ENCODE data around the gene CSF2RB. TPM values are rescaled to one million over a fixed set of nuclear protein-coding genes. Genes with fewer than 3 reads are reported as not detected.
A peak's percentile ranks its signal among the peaks of the same experiment; 100 is the strongest.

Gene CSF2RB
- total RNA-seq, 1 donor from 2014 or later: 152 TPM

DNA sequence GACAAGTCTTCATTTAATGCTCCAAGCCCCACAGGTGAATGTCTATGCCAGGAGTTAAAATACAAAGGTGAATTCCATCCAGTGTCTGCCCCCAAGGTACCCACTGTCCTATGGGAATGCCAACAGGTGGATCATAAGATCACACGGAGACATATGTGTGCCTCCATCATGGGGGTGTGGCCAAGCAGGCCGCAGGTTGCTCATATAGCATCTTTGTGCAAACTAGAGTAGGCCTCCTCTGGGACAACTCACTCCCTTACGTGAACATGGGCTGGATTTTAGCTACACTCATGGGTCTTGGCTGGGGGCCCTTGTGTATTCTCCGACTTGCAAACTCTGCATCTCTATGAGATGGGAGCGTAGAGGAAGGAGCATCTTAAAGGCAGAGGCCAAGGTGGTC is 45.7 kb upstream of the CSF2RB start:
- Mint-ChIP-seq H3K4me3 (no peak overlapping the region), H3K36me3 (ENCODE audit: low read depth) (peaks cover 91% of the 10 kb centered on the region), H3K9me3 (no peaks in the 10 kb centered on the region), H3K27ac (peak overlapping the region; percentile 59), H3K4me1 (peaks cover 44% of the 10 kb centered on the region), H3K27me3 (no peaks in the 10 kb centered on the region)
- ChIA-PET CTCF (no interaction called here), POLR2A (interaction anchor here (0.8 to 1.9 kb wide), 2 partner anchors 11 to 92 kb away, joined by 3 to 5 read pairs; partner anchors contain the start of gene IFT27)
- TF ChIP-seq, protein P1, sequence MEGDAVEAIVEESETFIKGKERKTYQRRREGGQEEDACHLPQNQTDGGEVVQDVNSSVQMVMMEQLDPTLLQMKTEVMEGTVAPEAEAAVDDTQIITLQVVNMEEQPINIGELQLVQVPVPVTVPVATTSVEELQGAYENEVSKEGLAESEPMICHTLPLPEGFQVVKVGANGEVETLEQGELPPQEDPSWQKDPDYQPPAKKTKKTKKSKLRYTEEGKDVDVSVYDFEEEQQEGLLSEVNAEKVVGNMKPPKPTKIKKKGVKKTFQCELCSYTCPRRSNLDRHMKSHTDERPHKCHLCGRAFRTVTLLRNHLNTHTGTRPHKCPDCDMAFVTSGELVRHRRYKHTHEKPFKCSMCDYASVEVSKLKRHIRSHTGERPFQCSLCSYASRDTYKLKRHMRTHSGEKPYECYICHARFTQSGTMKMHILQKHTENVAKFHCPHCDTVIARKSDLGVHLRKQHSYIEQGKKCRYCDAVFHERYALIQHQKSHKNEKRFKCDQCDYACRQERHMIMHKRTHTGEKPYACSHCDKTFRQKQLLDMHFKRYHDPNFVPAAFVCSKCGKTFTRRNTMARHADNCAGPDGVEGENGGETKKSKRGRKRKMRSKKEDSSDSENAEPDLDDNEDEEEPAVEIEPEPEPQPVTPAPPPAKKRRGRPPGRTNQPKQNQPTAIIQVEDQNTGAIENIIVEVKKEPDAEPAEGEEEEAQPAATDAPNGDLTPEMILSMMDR (IDR thresholded peaks at IDR 0.05): no peak
- intact Hi-C loops (cut with micrococcal nuclease): no loop called here
- ATAC-seq (ENCODE audit: low read depth): no peak
- DNase-seq: no peak

DNA sequence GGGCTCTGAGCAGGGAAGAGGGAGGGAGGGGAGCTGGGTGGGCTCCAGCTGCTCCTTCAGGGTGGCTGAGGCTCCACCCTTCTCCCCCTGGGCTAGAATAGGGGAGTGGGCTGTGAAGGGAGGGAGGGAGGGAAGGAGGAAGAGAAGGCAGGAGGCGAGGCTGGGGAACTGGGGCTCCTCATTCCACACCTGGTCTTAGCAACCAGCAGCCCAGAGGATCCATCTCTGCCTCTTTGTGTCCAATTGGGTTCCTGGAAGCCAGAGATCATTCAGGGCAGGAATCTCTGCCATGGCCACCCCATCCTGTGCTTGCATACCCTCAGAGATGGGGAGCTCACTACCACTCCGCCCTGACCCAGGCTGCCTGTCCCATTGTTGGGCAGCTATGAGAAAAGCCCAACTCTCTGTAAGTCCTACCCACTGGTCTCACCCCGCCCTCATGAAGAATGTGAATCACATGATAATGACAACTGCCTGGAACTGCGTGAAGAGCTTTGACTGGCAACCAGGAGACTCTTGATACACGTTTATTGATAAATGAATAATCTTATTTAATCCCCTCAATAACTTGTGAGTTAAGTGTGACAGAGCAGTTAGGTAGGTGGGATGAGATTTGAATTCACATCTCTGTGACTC is 44.8 kb upstream of the CSF2RB start:
- POLR2A ChIA-PET: no interaction called here

DNA sequence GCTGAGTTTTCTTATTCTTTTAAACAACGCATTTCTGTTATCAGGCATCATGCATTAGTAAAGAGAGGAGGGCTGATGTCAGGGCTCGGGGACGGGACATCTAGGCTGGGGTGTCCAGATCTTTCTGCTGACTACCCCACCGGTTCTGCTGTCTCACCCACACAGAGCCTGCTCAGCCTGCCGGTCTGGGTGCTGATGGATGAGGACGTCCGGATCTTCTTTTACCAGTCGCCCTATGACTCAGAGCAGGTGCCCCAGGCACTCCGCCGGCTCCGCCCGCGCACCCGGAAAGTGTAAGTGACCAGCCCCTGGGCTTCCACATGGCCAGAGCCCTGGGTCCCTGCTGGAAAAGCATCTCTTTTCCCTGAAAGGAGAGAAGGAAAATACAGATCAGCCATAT is 43.2 kb upstream of the CSF2RB start:
- intact Hi-C loops (cut with micrococcal nuclease): no loop called here
- H3K4me1 Mint-ChIP-seq: peaks cover 37% of the 10 kb centered on the region
- peaks cover 93% of the 10 kb centered on the region for H3K36me3 Mint-ChIP-seq (ENCODE audit: low read depth)
- H3K27ac Mint-ChIP-seq: peak overlapping the region; percentile 53
- no peak for ATAC-seq (ENCODE audit: low read depth)
- ChIA-PET CTCF (interaction anchor here (1.6 kb wide), 1 partner anchor 14 kb away, joined by 5 read pairs; no protein-coding TSS in a partner anchor), POLR2A (interaction anchor here (0.6 kb wide), 1 partner anchor 34 kb away, joined by 6 read pairs; no protein-coding TSS in a partner anchor)
- DNase-seq: no peak
- TF ChIP-seq, protein P1 (IDR thresholded peaks at IDR 0.05): no peak
- no peak overlapping the region for H3K4me3 Mint-ChIP-seq
- H3K9me3 Mint-ChIP-seq: no peaks in the 10 kb centered on the region
- no peaks in the 10 kb centered on the region for H3K27me3 Mint-ChIP-seq

More for the DNA sequence above, 44.8 kb upstream of the CSF2RB start:
- CTCF ChIA-PET: interaction anchor here (1.4 kb wide), 1 partner anchor 12 kb away, joined by 5 read pairs; no protein-coding TSS in a partner anchor
- H3K4me3 Mint-ChIP-seq: no peak overlapping the region
- intact Hi-C loops (cut with micrococcal nuclease): no loop called here
- TF ChIP-seq, protein P1 (IDR thresholded peaks at IDR 0.05): no peak
- no peaks in the 10 kb centered on the region for H3K9me3 Mint-ChIP-seq
- no peaks in the 10 kb centered on the region for H3K27me3 Mint-ChIP-seq
- H3K4me1 Mint-ChIP-seq: peaks cover 44% of the 10 kb centered on the region
- H3K36me3 Mint-ChIP-seq (ENCODE audit: low read depth): peaks cover 95% of the 10 kb centered on the region
- H3K27ac Mint-ChIP-seq: peak overlapping the region; percentile 59
- ATAC-seq (ENCODE audit: low read depth): no peak
- no peak for DNase-seq

DNA sequence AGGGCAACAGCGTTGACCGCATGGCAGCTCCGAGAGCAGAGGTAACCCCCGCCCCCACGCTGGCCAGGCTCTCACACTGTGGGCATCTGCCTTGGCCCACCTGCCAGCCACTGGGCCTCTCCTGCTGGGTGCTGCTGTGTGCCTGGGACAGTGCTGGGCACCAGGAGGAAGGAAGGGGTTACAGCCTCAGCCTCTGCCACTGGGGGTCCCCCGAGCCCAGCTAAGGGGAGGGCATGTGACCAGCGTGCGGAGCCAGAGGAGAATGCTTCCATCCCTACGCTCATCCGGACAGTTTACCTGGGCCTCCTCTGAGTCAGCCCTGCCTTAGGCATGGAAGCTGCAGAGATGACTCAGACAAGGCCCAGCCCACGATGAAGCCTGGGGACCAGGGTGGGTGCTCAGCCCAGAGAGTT is 41.8 kb upstream of the CSF2RB start:
- no peak for ATAC-seq (ENCODE audit: low read depth)
- Mint-ChIP-seq H3K27ac (no peak overlapping the region), H3K9me3 (no peaks in the 10 kb centered on the region), H3K4me1 (peaks cover 22% of the 10 kb centered on the region), H3K36me3 (ENCODE audit: low read depth) (peaks cover 93% of the 10 kb centered on the region), H3K27me3 (no peaks in the 10 kb centered on the region), H3K4me3 (no peak overlapping the region)
- POLR2A ChIA-PET: interaction anchor here (1.4 kb wide), 1 partner anchor 11 kb away, joined by 4 read pairs; the partner anchor contains the start of gene NCF4
- TF ChIP-seq, protein P1 (IDR thresholded peaks at IDR 0.05): no peak
- CTCF ChIA-PET: interaction anchor here (1.6 kb wide), 1 partner anchor 15 kb away, joined by 5 read pairs; no protein-coding TSS in a partner anchor
- no peak for DNase-seq
- intact Hi-C loops (cut with micrococcal nuclease): no loop called here

DNA sequence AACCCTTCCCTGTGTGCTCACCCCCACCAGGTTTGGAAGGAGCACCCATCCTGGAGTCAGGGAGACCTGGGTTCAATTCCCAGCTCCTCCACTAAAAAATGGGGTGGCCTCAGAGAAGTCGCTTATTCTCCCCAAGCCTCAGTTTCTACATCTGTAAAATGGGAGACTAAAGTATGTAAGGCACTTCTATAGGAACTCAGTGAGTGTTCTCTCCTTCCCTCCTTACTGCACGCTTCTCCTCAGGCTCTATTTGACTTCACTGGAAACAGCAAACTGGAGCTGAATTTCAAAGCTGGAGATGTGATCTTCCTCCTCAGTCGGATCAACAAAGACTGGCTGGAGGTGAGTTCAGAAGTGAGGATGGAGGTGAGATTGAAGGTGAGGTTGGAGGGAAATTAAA is 41.3 kb upstream of the CSF2RB start:
- CTCF ChIA-PET: interaction anchor here (1.6 kb wide), 1 partner anchor 16 kb away, joined by 5 read pairs; no protein-coding TSS in a partner anchor
- ATAC-seq (ENCODE audit: low read depth): no peak

More for the DNA sequence above, 41.3 kb upstream of the CSF2RB start:
- Mint-ChIP-seq H3K27me3 (no peaks in the 10 kb centered on the region), H3K4me1 (peaks cover 19% of the 10 kb centered on the region), H3K27ac (peak overlapping the region; percentile 88), H3K36me3 (ENCODE audit: low read depth) (peaks cover 93% of the 10 kb centered on the region), H3K4me3 (no peak overlapping the region), H3K9me3 (no peaks in the 10 kb centered on the region)
- intact Hi-C loops (cut with micrococcal nuclease): no loop called here
- no peak for DNase-seq
- TF ChIP-seq, protein P1 (IDR thresholded peaks at IDR 0.05): no peak
- POLR2A ChIA-PET: interaction anchor here (0.6 to 1.4 kb wide), 2 partner anchors 11 to 36 kb away, joined by 4 to 8 read pairs; partner anchors contain the start of gene NCF4

All from activated B cell treated with CpG ODN at 0.5 μM for 24 hours (primary cell).